GM23338 (cell line): ENCODE measurements around the gene IGSF6.

Experiments
- CREB1 ChIP-seq: fragments of 250-450 bp; sonication (Bioruptor Pico); IDR thresholded peaks from 2 replicates; pipeline ENCODE4 v1.5.0; 2020; ENCODE audit warnings: low read depth, mild to moderate bottlenecking, moderate library complexity
- CTCF ChIP-seq, 2 experiments: fragments of 200-600 bp in 1 of 2; sonication (generic) in 1 of 2; conservative IDR thresholded peaks; 2 replicates each; pipeline versions ENCODE4 v1.5.1 to v1.6.1; 2016 to 2017; ENCODE audit warnings: antibody characterized with exemption in 2 of 2, low read depth in 2 of 2, mild to moderate bottlenecking in 2 of 2, moderate library complexity in 1 of 2
- ETS1 ChIP-seq: IDR thresholded peaks from 2 replicates; pipeline ENCODE4 v1.6.1; 2016; ENCODE audit warnings: antibody characterized with exemption
- EZH2 ChIP-seq: fragments of 200-600 bp; sonication (generic); IDR thresholded peaks from one replicate; pipeline ENCODE4 v1.8.0; 2017; ENCODE audit warnings: antibody characterized with exemption, mild to moderate bottlenecking, low read depth; ENCODE audit not compliant: unreplicated experiment
- EZH2phosphoT487 ChIP-seq: fragments of 200-600 bp; sonication (generic); IDR thresholded peaks from one replicate; pipeline ENCODE4 v1.8.1; 2018; ENCODE audit warnings: antibody characterized with exemption; ENCODE audit not compliant: unreplicated experiment
- JUNB ChIP-seq: IDR thresholded peaks from one replicate; pipeline ENCODE4 v1.6.1; 2016; ENCODE audit warnings: antibody characterized with exemption; ENCODE audit not compliant: unreplicated experiment
- NANOG ChIP-seq: IDR thresholded peaks from 2 replicates; pipeline ENCODE4 v1.6.1; 2016; ENCODE audit warnings: antibody characterized with exemption, borderline replicate concordance
- POLR2AphosphoS5 ChIP-seq: IDR thresholded peaks from 2 replicates; pipeline ENCODE4 v1.6.1; 2016; ENCODE audit warnings: antibody characterized with exemption, low read depth
- REST ChIP-seq: IDR thresholded peaks from one replicate; pipeline ENCODE4 v1.6.1; 2018; ENCODE audit warnings: antibody characterized with exemption; ENCODE audit not compliant: unreplicated experiment
- STAT1 ChIP-seq: IDR thresholded peaks from one replicate; pipeline ENCODE4 v1.6.1; 2016; ENCODE audit warnings: antibody characterized with exemption; ENCODE audit not compliant: unreplicated experiment
- ZNF114 ChIP-seq: fragments of 250-450 bp; sonication (Bioruptor Pico); IDR thresholded peaks from 2 replicates; pipeline ENCODE4 v1.5.0; 2020; ENCODE audit warnings: mild to moderate bottlenecking, moderate library complexity
- ZNF331 ChIP-seq: fragments of 250-450 bp; sonication (Bioruptor Pico); IDR thresholded peaks from 2 replicates; pipeline ENCODE4 v1.5.0; 2020; ENCODE audit warnings: low read depth, mild to moderate bottlenecking, moderate library complexity
- ZNF462 ChIP-seq: fragments of 250-450 bp; sonication (Bioruptor Pico); IDR thresholded peaks from 2 replicates; pipeline ENCODE4 v1.5.0; 2020; ENCODE audit warnings: mild to moderate bottlenecking, moderate library complexity

- TF ChIP-seq CTCF (conservative IDR thresholded peaks at IDR 0.05; ENCODE audit: low read depth in 2 of 2): no peak
- no peak for TF ChIP-seq EZH2phosphoT487
- TF ChIP-seq POLR2AphosphoS5: no peak
- no peak for TF ChIP-seq ZNF114 (CRISPR knock-in tag)
- no peak for TF ChIP-seq CREB1 (CRISPR knock-in tag)
- no peak for TF ChIP-seq REST
- TF ChIP-seq EZH2: no peak
- no peak for TF ChIP-seq JUNB
- no peak for TF ChIP-seq NANOG
- no peak for TF ChIP-seq ETS1
- TF ChIP-seq ZNF331 (CRISPR knock-in tag): no peak
- no peak for TF ChIP-seq STAT1
- TF ChIP-seq ZNF462 (CRISPR knock-in tag): no peak
Observed at GRCh38 chr16:21602785-21603184, 49.6 kb downstream of the IGSF6 start.
